GM18951 (cell line): ENCODE data around the gene SLC9A3.

Experiments used
- POLR2A ChIP-seq: IDR thresholded peaks from 4 replicates; pipeline ENCODE4 v1.6.1; 2011; ENCODE audit warnings: mild to moderate bottlenecking; ENCODE audit not compliant: insufficient read length, insufficient read depth; ENCODE audit errors: extremely low read depth
- in situ Hi-C: fragments of 300-500 bp; cut with MboI; formaldehyde crosslinking; loops from one replicate; pipeline ENCODE4 v1.12.0; 2022; ENCODE audit warnings: low sequenced_read_pairs, mixed read lengths, inconsistent platforms; ENCODE audit not compliant: unreplicated experiment

SLC9A3 gene

DNA sequence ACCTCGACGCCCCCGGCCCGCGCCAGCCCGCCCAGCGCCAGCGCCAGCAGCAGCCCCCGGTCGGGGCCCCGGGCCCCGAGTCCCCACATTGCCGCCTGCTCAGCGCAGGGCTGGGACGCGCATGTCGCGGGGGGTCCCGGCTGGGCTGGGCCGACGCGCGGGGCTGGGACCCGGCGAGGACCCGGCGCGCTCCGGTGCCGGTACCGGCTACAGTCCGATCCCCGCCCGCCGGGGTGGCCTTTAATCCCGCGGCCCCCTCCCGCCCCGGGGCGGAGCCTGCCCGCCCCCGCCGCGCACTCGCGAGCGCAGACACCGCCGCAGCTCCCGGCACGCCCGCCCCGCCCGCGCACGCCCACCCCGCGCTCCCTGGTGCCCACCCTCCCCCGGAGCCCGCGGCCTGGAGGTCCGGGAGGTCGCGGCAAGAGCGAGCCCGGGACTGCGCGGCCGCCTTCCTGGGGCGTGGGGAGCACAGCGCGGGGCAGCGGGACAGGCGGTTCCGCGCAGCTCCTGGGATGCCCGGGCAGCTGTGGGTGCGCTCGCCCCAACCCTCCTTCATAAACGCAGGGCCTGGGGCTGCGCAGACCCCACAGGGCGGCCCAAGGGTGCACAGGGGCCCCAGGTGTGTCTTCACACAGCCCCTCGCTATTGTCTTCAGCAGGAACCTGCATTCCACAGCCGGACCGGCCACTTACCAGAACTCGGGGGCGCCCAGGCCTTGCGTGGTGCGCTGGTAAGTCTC is at the start of gene SLC9A3:
TSS of gene SLC9A3 (minus strand) at position 216 of the 739 bp plus-strand sequence.
- in situ Hi-C loops: no loop called here
- no peak for TF ChIP-seq POLR2A

DNA sequence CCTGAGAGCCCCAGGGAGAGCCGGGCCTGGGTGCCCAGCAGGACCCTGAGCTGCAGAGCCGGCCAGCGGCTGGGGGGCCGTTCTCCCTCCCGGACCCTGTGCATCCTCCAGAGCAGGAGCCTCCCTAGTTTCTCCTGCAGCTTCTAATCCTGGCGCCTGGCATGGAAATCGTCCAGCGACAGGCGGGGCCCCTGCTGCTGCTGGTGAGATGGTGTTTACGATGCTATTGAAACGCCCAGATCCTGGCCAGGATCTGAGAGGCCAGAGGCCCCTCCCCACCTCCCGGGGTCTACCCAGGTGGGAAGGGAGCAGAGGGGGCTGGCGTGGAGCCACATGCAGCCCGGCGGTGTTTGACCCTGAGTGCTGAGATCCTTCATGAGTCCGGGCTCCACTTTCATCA is 49.7 kb upstream of the SLC9A3 start:
- TF ChIP-seq POLR2A: no peak
- in situ Hi-C loops: no loop called here

DNA sequence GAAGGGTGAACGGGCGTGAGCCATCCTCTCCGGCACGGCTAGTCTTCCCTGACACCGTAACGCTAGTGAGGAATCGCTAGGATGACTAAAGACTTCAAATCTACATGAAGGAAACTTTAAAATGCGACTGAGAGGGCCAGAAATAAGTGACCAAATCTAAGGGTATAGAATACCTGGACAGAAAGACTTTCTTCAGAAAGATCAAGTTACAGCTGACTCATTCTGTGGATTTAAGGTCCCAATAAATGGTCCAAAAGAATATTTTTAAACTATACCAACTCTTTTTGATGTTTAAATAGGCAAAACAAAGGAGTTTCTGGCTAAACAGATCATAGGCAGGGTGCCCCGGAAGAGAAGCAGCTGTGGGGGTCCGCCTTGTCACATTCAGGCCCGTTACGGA is 49.0 kb upstream of the SLC9A3 start:
- TF ChIP-seq POLR2A: no peak
- in situ Hi-C loops: no loop called here

DNA sequence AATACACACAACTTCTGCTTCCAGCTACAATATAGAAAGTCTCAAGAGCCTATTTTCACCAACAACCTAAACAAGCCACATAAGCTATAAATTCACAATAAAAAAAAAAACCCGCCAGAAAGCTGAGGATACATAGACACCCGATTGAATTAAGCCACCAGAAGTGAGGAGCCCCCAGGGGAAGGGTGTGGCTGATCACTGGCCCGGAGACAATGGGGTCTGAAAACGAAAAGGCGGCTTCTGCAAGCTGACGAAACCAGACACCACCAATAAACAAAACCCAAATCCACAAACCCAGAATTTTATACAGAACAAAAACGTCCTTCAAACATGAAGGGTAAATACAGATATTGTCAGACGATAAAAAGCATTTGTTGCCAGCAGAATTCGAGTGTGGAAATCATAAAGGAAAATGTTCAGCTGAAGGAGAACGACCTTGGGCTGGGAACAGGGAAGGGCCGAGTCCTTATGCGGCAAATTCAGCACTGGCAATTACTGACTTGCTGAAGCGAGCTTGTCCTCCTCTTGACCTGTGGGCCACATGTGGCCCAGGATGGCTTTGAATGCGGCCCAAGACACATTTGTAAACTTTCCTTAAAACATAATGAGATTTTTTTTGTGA is 48.3 kb upstream of the SLC9A3 start:
- in situ Hi-C loops: no loop called here
- no peak for TF ChIP-seq POLR2A

DNA sequence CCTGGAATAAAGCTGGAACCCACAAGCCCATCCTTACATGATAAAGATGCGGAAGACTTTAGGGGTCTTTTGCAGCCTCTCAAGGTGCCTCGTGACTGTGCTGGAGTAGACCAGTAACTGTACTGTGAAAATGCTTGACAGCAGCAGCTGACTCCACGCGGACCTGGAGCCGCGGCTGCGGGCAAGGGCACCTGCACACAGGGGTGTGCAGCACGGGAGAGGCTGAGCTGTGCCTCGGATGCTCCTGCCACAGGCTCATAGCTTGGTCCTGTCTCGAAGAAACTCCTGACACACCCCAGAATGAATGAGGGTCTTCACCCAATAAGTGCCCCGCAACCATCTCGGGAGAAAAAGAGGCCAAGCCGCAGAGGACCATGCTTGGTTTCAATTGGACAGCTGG is 47.5 kb upstream of the SLC9A3 start:
- TF ChIP-seq POLR2A: no peak
- in situ Hi-C loops: no loop called here

DNA sequence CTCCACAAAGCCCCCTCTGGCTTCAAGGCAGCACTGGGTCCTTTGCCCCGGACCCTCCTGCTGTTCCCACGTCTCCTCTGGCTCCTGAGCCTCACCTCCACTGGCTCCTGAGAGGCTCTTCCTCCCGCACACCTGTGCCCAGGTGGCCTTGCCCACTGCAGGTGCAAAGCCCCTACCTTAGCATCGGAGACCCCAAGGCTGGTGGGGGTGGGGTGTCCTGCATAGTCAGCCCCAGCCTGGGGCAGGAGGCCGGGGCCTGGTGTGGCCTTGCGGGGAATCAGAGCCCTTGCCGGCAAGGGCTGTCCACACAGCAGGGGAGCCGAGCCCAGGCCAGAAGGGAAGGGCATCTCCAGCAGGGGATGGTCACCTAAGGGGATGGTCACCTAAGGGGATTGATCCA is 46.6 kb upstream of the SLC9A3 start:
- in situ Hi-C loops: no loop called here
- no peak for TF ChIP-seq POLR2A

DNA sequence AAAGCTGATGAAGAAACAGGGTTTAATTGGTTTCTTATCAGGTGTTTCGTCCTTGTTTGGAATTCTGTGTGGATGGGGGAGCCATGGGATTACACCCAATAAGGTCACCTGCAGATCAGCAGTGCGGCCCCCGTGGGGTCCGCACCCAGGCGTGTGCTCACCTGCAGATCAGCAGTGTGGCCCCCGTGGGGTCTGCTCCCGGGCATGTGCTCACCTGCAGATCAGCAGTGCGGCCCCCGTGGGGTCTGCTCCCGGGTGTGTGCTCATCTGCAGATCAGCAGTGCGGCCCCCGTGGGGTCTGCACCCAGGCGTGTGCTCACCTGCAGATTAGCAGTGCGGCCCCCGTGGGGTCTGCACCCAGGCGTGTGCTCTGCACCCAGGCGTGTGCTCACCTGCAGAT is 46.2 kb upstream of the SLC9A3 start:
- in situ Hi-C loops: no loop called here
- TF ChIP-seq POLR2A: no peak

DNA sequence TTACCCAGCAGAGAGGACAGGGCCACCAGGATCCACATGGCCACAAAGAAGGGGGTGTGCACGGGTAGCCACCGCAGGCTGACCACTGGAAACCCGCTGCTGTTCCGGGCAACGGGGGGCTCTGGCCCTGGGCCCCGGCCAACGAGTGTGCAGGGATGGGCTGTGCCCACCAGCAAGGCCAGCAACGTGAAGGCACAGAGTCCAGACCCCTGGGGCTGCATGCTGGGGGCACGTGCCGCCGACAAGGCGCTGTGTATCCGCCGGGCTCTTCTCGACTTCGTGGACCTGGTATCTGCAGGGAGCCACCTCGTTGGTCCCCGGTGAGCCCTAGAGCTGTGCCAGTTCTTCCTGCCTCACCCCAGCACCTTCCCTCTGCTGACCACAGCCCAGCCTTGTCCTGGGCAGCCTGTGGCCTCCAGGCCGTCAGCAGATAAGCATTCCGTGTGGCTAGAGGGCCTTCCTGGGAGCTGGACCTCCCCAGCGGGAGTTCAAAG is 45.7 kb upstream of the SLC9A3 start:
- no peak for TF ChIP-seq POLR2A
- in situ Hi-C loops: no loop called here

DNA sequence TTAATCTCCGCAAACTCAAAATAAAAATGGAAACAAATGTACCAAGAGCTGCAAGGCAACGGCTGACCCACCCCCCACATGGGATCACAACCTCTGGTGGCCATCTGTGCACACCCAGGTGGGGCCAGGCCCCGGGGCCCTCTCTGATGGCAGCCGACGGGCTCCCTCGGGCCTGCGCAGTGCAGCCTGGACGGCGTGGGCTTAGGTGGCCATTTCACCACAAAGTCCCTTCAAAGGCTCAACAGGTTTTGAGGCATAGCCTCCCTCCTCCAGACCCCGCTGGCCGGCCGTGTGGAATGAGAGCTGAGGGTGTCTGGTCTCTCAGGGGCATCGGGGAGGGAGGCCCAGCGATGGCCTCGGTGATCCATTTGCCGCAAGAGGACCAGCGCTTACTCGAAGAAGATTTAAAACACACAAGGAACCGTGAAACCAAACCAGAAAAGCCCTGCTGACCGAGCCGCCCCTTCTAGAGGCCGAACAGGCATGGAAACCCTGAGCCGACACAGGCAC is 45.2 kb upstream of the SLC9A3 start:
- TF ChIP-seq POLR2A: no peak
- in situ Hi-C loops: no loop called here

DNA sequence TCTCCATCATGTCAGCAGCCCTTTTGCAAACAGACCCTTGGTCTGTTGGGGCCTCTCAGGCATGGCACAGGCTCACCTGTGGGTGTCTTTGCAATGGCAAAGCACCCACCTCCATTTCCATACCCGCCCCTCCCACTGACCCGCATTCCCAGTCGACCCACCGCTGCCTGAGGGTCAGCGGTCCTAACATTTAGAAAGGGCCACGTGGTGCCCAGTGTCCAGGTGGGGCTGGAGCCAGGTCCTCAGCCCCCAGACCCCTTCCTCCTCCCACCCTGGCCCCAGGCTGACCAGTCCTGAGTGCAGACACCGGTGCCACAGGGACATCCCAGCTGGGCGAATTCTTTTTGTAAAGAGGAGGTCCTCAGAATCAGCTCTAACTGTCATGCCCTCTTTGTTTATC is 44.6 kb upstream of the SLC9A3 start:
- no peak for TF ChIP-seq POLR2A
- in situ Hi-C loops: no loop called here

DNA sequence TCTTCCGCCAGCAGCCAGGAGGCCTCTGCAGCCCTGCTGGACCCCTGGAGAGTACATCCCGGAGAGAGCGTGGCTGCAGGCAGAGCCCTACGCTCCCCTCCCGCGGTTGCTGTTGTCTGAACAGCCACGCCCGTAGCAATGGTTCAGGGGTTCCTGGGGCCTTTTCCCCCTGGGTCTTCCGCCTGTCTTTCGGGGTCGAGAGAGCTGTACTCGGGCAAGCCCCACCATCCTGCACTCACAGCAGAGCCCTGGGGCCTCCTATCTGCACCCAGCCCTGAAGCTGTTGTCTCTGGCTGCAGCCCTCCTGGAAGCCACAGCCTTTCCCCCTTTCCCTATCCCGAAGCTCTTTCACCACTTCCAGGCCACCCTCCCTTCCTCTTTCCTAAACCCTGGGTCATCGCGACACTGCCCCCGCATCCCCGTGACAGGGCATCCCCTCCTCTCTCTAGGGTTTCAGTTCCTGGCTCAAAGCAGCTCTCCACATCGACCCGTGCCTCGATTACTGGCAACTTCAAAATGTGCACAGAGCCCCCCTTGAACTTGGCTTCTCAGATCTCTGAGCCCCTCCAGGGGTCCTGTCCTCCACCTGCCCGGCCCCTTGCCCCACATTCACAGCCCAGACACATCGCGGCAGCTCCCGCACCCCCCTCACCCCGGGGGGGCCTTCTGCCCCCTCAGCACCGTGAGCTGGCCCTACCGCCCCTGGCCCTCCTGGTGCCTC is 44.0 kb upstream of the SLC9A3 start:
- no peak for TF ChIP-seq POLR2A
- in situ Hi-C loops: no loop called here

DNA sequence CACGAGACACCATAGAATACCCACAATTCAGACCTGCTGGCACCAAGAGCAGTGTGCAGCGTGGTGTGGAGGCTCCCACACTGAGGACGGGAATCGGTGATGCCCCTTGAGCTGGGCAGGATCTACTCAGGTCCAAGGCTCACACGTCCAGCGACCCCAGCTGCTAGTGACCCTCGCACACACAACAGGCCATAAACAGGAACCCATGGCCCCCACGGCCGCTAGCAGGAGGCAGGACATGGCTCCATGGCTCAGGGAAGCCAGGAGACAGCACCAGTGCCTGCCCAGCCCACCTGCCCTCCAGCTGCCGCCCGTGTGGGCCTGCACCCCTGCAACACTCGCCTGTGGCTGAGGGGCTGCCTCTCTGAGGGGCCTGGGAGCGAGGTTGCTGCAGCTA is 43.4 kb upstream of the SLC9A3 start:
- no peak for TF ChIP-seq POLR2A
- in situ Hi-C loops: no loop called here

DNA sequence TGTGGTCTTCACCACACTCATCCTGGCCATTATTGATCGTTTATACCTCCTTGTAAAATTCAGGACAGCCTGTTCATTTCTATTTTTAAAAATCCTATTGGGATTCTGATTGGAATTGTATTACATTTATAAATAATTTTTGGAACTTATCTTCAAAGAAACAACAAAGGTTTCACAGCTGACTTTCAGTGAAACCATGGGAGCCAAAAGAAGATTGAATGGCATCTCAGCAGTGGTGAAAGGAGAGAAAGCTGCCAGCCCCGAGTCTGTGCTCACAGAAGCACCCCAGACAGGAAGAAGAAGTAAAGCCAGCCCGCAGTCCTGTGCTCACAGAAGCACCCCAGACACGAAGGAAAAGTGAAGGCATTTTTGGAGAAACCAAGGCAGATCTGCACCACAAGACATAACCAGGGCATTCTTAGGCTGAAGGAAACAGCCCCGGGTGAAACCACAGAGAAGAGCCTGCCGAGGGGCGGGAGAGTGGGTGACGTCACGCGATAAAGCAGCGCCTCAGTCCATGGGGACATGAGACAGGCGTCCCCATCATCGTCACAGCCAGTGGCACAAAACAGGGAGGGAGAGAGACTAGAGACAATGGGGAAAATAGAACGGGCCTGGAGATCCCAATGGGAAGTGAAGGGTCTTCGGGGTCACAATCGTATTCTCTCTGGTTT is 42.5 kb upstream of the SLC9A3 start:
- no peak for TF ChIP-seq POLR2A
- in situ Hi-C loops: no loop called here

DNA sequence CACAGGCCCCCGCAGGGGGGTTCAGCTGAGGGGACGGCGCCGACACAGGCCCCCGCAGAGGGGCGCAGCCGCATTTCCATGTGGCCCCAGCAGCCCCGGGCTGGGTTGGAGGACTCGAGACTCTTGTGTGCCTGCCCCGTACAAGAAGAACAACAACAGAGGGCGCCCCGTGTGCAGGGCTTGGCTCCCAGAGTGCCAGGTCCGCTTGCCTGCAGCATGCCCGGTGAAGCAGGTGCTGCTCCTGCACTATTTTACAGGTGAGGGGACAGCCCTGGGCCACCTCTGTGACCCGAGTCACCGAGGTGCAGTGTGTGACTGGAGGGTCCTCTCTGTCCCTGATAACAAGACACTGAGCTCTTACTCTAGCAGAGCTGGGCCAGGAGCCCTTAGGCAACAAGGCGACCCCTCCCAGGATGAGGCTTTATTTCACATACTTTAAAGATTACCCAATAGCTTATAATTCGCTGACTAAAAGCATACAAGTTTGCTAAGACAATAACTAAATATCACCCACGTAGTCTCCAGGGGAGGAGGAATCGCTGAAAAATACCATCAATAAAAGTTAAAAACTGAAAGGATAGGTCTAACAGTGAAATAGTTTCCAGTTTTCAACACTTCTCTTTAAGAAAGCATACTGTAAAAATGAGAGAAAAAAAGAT is 41.7 kb upstream of the SLC9A3 start:
- in situ Hi-C loops: no loop called here
- no peak for TF ChIP-seq POLR2A
